H1 (cell line): ENCODE results near the gene LRFN3. TPM values are rescaled to one million over a fixed set of nuclear protein-coding genes. Genes with fewer than 3 reads are reported as not detected.

Experiments used
- CTCF ChIA-PET: fragments of 300-600 bp; sonication (Branson Sonifier 250); formaldehyde crosslinking; loops from one replicate; lab custom pipeline; 2021; ENCODE audit not compliant: partially characterized antibody; lab: Charles Lee
- POLR2A ChIA-PET: fragments of 300-600 bp; sonication (Branson Sonifier 250); formaldehyde crosslinking; loops from one replicate; lab custom pipeline; 2021; ENCODE audit warnings: inconsistent platforms; ENCODE audit not compliant: partially characterized antibody; lab: Charles Lee
- DNase-seq, 2 experiments: peaks; one replicate each; pipeline versions ENCODE4 v3.0.0 to v3.0.0-alpha.2; 2010 to 2022; ENCODE audit warnings: low spot score in 2 of 2, low read depth in 1 of 2, mixed read lengths in 1 of 2
- FAIRE-seq: peaks from 2 replicates; lab custom pipeline; 2011; peaks lifted over from hg19 to GRCh38; lab: Jason Lieb, UNC
- H2AFZ ChIP-seq: 2 replicates; pipeline ENCODE4 v1.8.1; 2012; ENCODE audit warnings: low read length, inconsistent platforms
- H2AK5ac ChIP-seq: 2 replicates; pipeline ENCODE4 v1.6.1; 2013; ENCODE audit warnings: low read depth, low read length
- H2BK120ac ChIP-seq: replicated peaks from 2 replicates; pipeline ENCODE3; 2013; ENCODE audit warnings: low read depth, low read length, inconsistent platforms
- H2BK12ac ChIP-seq: 2 replicates; pipeline ENCODE4 v1.6.1; 2013; ENCODE audit warnings: low read depth, low read length
- H2BK15ac ChIP-seq: 2 replicates; pipeline ENCODE4 v1.6.1; 2013; ENCODE audit warnings: low read length
- H2BK20ac ChIP-seq: 2 replicates; pipeline ENCODE4 v1.6.1; 2013; ENCODE audit warnings: low read length
- H2BK5ac ChIP-seq: 2 replicates; pipeline ENCODE4 v1.6.1; 2013; ENCODE audit warnings: low read depth, low read length
- H3K14ac ChIP-seq: 2 replicates; pipeline ENCODE4 v1.6.1; 2013; ENCODE audit warnings: inconsistent platforms; ENCODE audit not compliant: insufficient read length
- H3K18ac ChIP-seq: 2 replicates; pipeline ENCODE4 v1.6.1; 2013; ENCODE audit warnings: low read length; ENCODE audit errors: extremely low read depth
- H3K23ac ChIP-seq: 2 replicates; pipeline ENCODE4 v1.6.1; 2013; ENCODE audit warnings: inconsistent platforms; ENCODE audit not compliant: insufficient read length
- H3K23me2 ChIP-seq: 2 replicates; pipeline ENCODE4 v1.6.1; 2013; ENCODE audit warnings: low read depth, low read length
- H3K27ac ChIP-seq: 2 replicates; pipeline ENCODE4 v1.6.1; 2011; ENCODE audit warnings: low read depth, low read length, inconsistent platforms
- H3K27me3 ChIP-seq, 4 experiments: replicated peaks in 1 of 4; 1 replicate in 1 of 4; 2 replicates in 3 of 4; pipeline versions ENCODE4 v1.6.1 to v1.8.1; 2011 to 2013; ENCODE audit warnings: low read length in 3 of 4, mild to moderate bottlenecking in 3 of 4, inconsistent platforms in 2 of 4, mixed read lengths in 2 of 4, moderate library complexity in 1 of 4; ENCODE audit not compliant: control insufficient read depth in 3 of 4, insufficient read depth in 3 of 4; ENCODE audit errors: extremely low read depth in 1 of 4
- H3K36me3 ChIP-seq, 4 experiments: 2 replicates each; pipeline versions ENCODE4 v1.6.1 to v1.8.1; 2011 to 2013; ENCODE audit warnings: mild to moderate bottlenecking in 4 of 4, low read length in 3 of 4, moderate library complexity in 2 of 4, control low read depth in 1 of 4, inconsistent platforms in 1 of 4; ENCODE audit not compliant: insufficient read depth in 4 of 4, control insufficient read depth in 2 of 4
- H3K4ac ChIP-seq: replicated peaks from 2 replicates; pipeline ENCODE3; 2013; ENCODE audit warnings: low read length, low read depth, mixed read lengths, inconsistent platforms; ENCODE audit not compliant: insufficient read length
- H3K4me1 ChIP-seq, 4 experiments: replicated peaks in 1 of 4; 1 replicate in 1 of 4; 2 replicates in 3 of 4; pipeline versions ENCODE4 v1.6.1 to v1.8.1; 2011 to 2013; ENCODE audit warnings: low read length in 3 of 4, inconsistent platforms in 2 of 4, mixed read lengths in 1 of 4; ENCODE audit not compliant: insufficient read depth in 4 of 4, control insufficient read depth in 3 of 4
- H3K4me2 ChIP-seq, 2 experiments: 2 replicates each; pipeline versions ENCODE4 v1.6.1 to v1.8.1; 2011 to 2013; ENCODE audit warnings: low read depth in 2 of 2, low read length in 2 of 2, control low read depth in 1 of 2, inconsistent platforms in 1 of 2, mild to moderate bottlenecking in 1 of 2; ENCODE audit not compliant: insufficient read depth in 1 of 2
- H3K4me3 ChIP-seq, 4 experiments: fragments of 200-600, 300-600 bp in 1 of 4; sonication (generic), shearing (Covaris generic), sonication (Bioruptor Twin) in 1 of 4; 2 replicates each; pipeline versions ENCODE4 v1.5.1 to v1.8.1; 2011 to 2016; ENCODE audit warnings: low read length in 4 of 4, low read depth in 3 of 4, control low read depth in 2 of 4, inconsistent platforms in 2 of 4, mild to moderate bottlenecking in 2 of 4, mixed read lengths in 1 of 4, moderate library complexity in 1 of 4; ENCODE audit not compliant: insufficient read depth in 2 of 4; ENCODE audit errors: extremely low read depth in 1 of 4
- H3K56ac ChIP-seq: replicated peaks from 2 replicates; pipeline ENCODE3; 2013; ENCODE audit warnings: low read depth, mild to moderate bottlenecking, mixed read lengths, low read length, inconsistent platforms; ENCODE audit not compliant: insufficient read length
- H3K79me1 ChIP-seq: 2 replicates; pipeline ENCODE4 v1.6.1; 2013; ENCODE audit warnings: low read depth, low read length, control low read depth
- H3K79me2 ChIP-seq, 2 experiments: 2 replicates each; pipeline versions ENCODE4 v1.6.1 to v1.8.1; 2012 to 2013; ENCODE audit warnings: low read length in 2 of 2, mild to moderate bottlenecking in 2 of 2, inconsistent platforms in 1 of 2; ENCODE audit not compliant: insufficient read depth in 2 of 2, control insufficient read depth in 1 of 2
- H3K9ac ChIP-seq, 4 experiments: replicated peaks in 1 of 4; 1 replicate in 1 of 4; 2 replicates in 3 of 4; pipeline versions ENCODE4 v1.6.1 to v1.8.1; 2011 to 2013; ENCODE audit warnings: low read depth in 3 of 4, low read length in 3 of 4, control low read depth in 2 of 4, mild to moderate bottlenecking in 2 of 4, moderate library complexity in 2 of 4, inconsistent platforms in 1 of 4; ENCODE audit errors: extremely low read depth in 1 of 4
- H3K9me3 ChIP-seq, 2 experiments: 2 replicates each; pipeline versions ENCODE4 v1.6.1 to v1.8.1; 2012 to 2013; ENCODE audit warnings: mild to moderate bottlenecking in 2 of 2, moderate library complexity in 2 of 2, control low read depth in 1 of 2, inconsistent platforms in 1 of 2, low read depth in 1 of 2, low read length in 1 of 2, mixed read lengths in 1 of 2; ENCODE audit not compliant: insufficient read depth in 2 of 2
- H4K20me1 ChIP-seq, 2 experiments: replicated peaks in 1 of 2; 2 replicates each; pipeline versions ENCODE3 to v1.8.1; 2011 to 2013; ENCODE audit warnings: inconsistent platforms in 2 of 2, low read length in 2 of 2, mild to moderate bottlenecking in 1 of 2; ENCODE audit not compliant: insufficient read depth in 2 of 2, control insufficient read depth in 1 of 2
- H4K5ac ChIP-seq: 2 replicates; pipeline ENCODE4 v1.6.1; 2013; ENCODE audit warnings: low read length, low read depth, mixed read lengths, inconsistent platforms; ENCODE audit not compliant: insufficient read length
- H4K8ac ChIP-seq: 2 replicates; pipeline ENCODE4 v1.8.0; 2013; ENCODE audit warnings: mild to moderate bottlenecking, moderate library complexity, low read length, inconsistent platforms; ENCODE audit not compliant: insufficient read depth; ENCODE audit errors: extremely low read depth
- H4K91ac ChIP-seq: replicated peaks from 2 replicates; pipeline ENCODE3; 2013; ENCODE audit warnings: low read length, mixed read lengths, inconsistent platforms; ENCODE audit not compliant: insufficient read length
- ASH2L ChIP-seq: fragments of 200-600, 300-600 bp; sonication (generic); IDR thresholded peaks from one replicate; pipeline ENCODE4 v1.7.1; 2017; ENCODE audit warnings: low read length
- CEBPB ChIP-seq: IDR thresholded peaks from 2 replicates; pipeline ENCODE4 v1.6.1; 2012; ENCODE audit warnings: low read depth, low read length
- POLR2A ChIP-seq, 2 experiments: IDR thresholded peaks; 1 replicate in 1 of 2; 2 replicates in 1 of 2; pipeline ENCODE4 v1.6.1; 2011; ENCODE audit warnings: low read depth in 2 of 2, low read length in 2 of 2, mild to moderate bottlenecking in 2 of 2; ENCODE audit errors: control extremely low read depth in 1 of 2
- TAF7 ChIP-seq: optimal IDR thresholded peaks from 2 replicates; pipeline ENCODE3; 2011; ENCODE audit warnings: low read depth, mild to moderate bottlenecking, inconsistent platforms, low read length, moderate library complexity, borderline replicate concordance
- WGBS, 2 experiments: shearing (Covaris generic) in 1 of 2; methylation state at CpG; one replicate each; pipeline versions ENCODE4 v1.1.6 to v1.1.7; 2013 to 2015; ENCODE audit warnings: low lambda C conversion rate in 2 of 2, mixed read lengths in 2 of 2, inconsistent platforms in 1 of 2, low coverage in 1 of 2, missing lambda C conversion rate in 1 of 2; ENCODE audit not compliant: insufficient replicate concordance in 2 of 2, insufficient coverage in 1 of 2, insufficient read length in 1 of 2; ENCODE audit errors: extremely low coverage in 1 of 2, missing lambda C conversion rate in 1 of 2; 5-methylcytosine and 5-hydroxymethylcytosine counted together
- polyA plus RNA-seq, 7 experiments: library from polyadenylated mRNA; depleted of rRNA in 3 of 7; stranded (reverse) in 5 of 7; unstranded in 2 of 7; fragments of >200 nt in 5 of 7; fragments of 200-250 nt in 2 of 7; gene quantifications; 1 replicate in 5 of 7; 2 replicates in 1 of 7; 4 replicates in 1 of 7; pipeline versions ENCODE4 v1.2.1 to v1.2.3, GENCODE V29; 2011 to 2013; ENCODE audit warnings: missing spikeins in 2 of 7, mixed read lengths in 2 of 7
- total RNA-seq: library from RNA; stranded (reverse); fragmentation: NEBNext Ultra II Directional; extraction: Animal tissue kit (Norgen Biotek cat#: 25700); gene quantifications from 2 replicates; pipeline ENCODE4 v1.2.1, GENCODE V29; 2021
- TF ChIP-seq, protein P1 (sequence below): IDR thresholded peaks from 2 replicates; pipeline ENCODE4 v1.6.1; 2011; ENCODE audit warnings: low read depth, mild to moderate bottlenecking, low read length; ENCODE audit not compliant: insufficient read depth

LRFN3 gene
- total and polyA plus RNA-seq, 2 of the 8 experiments (the other 6 are each of a cell fraction or from before 2014, with no cell fraction given): 4.6 to 16.8 TPM

- WGBS, 2 experiments: 93% methylated on average over 17 of the region's 18 CpGs; no CpG with 5 or more reads in 1 of the 2 experiments
- Histone ChIP-seq H3K9me3 (no peaks in the 10 kb centered on the region), H4K5ac (no peak overlapping the region), H3K9ac (no peak overlapping the region), H2BK12ac (no peak overlapping the region), H2BK5ac (no peak overlapping the region), H4K91ac (no peak overlapping the region), H3K27me3 (no peaks in the 10 kb centered on the region), H2BK120ac (no peak overlapping the region), H2BK20ac (no peak overlapping the region), H3K4me3 (no peak overlapping the region), H4K20me1 (peaks cover 0 to 6% of the 10 kb centered on the region in 2 experiments), H3K23me2 (no peaks in the 10 kb centered on the region), H3K4me1 (no peaks in the 10 kb centered on the region), H3K4me2 (no peak overlapping the region), H3K79me2 (no peaks in the 10 kb centered on the region), H3K36me3 (peaks cover 14 to 37% (median 26%) of the 10 kb centered on the region in 4 experiments), H3K79me1 (no peaks in the 10 kb centered on the region), H2AFZ (no peak overlapping the region), H3K27ac (no peak overlapping the region), H2AK5ac (no peak overlapping the region), H4K8ac (no peak overlapping the region), H3K23ac (no peak overlapping the region), H3K14ac (no peak overlapping the region), H2BK15ac (no peak overlapping the region), H3K18ac (no peak overlapping the region), H3K56ac (no peak overlapping the region), H3K4ac (no peak overlapping the region)
- CTCF ChIA-PET: interaction anchor here (0.7 kb wide), 2 partner anchors 12 to 207 kb away, joined by 3 to 4 read pairs; no protein-coding TSS in a partner anchor
- DNase-seq (no peak), FAIRE-seq (no peak)
- POLR2A ChIA-PET: interaction anchor here (1.1 kb wide), 1 partner anchor 171 kb away, joined by 3 read pairs; no protein-coding TSS in a partner anchor
- TF ChIP-seq, protein P1, sequence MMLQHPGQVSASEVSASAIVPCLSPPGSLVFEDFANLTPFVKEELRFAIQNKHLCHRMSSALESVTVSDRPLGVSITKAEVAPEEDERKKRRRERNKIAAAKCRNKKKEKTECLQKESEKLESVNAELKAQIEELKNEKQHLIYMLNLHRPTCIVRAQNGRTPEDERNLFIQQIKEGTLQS: no peak
- TF ChIP-seq POLR2A (IDR thresholded peaks at IDR 0.05; ENCODE audit: control extremely low read depth in 1 of 2, low read depth in 2 of 2, low read length in 2 of 2): no peak
- TF ChIP-seq ASH2L: no peak
- no peak for TF ChIP-seq CEBPB
- no peak for TF ChIP-seq TAF7
These were observed 46.6 kb upstream of the LRFN3 start for GRCh38 chr19:35889370-35890112.
